ENCODE measurements around the gene TMEM106C.

DNA sequence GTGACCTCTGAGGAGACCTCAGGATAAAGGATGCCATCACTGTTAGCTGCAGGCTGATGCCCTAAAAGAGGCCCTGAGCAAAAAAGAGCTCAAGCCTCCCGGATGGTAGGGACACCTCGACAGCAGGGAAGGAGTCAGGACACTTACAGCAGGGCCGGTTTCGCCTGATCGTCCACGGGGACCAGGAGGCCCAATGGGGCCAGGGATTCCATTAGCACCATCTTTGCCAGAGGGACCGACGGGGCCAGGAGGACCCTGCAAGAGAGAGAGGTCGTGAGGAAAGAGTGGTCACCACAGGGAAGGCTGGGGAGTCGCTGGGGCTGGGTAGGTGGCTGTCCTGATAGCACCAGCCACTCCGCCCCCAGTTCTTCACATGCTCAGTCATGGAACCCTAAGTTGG is 12.4 kb downstream of the TMEM106C start:
- no peak for TF ChIP-seq EZH2 (IDR thresholded peaks at IDR 0.05; ENCODE audit: insufficient read depth, poor library complexity, severe bottlenecking)
- no peak for TF ChIP-seq EZH2phosphoT487 (IDR thresholded peaks at IDR 0.05; ENCODE audit: insufficient read depth, low read depth)

Data from GM23248 (cell line).